Amygdala (tissue), 56 donors: ENCODE results near the gene AEBP2.
"Not testable (repeated sequence)": the region's sequence is repeated elsewhere in the genome, so short reads cannot be mapped to it uniquely, and the experiment has no call there.

Source experiments
- DNase-seq, 56 donors: peaks; one replicate each; lab custom pipeline; 2025; lab: John Stamatoyannopoulos, UW

Gene AEBP2

DNA sequence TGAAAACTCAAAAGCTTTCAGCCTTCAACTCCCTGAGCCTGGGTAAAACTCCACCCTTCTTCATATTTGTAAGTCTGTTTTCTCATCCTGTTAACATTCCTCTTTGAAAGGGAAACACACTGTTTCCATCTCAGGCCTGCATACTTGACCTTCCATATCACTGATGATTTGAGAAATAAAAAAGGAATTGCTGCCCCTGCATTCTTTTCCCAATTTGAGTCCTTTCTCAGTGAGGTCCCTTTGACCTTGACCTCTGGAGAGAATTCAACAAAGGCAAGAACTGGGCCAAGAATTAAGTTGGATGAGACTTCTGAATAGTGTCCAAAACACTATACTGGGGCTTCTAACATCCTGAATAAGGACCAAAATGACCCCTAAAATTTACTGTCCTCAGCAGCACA, 108.0 kb downstream of the AEBP2 start:
- no peak for DNase-seq

DNA sequence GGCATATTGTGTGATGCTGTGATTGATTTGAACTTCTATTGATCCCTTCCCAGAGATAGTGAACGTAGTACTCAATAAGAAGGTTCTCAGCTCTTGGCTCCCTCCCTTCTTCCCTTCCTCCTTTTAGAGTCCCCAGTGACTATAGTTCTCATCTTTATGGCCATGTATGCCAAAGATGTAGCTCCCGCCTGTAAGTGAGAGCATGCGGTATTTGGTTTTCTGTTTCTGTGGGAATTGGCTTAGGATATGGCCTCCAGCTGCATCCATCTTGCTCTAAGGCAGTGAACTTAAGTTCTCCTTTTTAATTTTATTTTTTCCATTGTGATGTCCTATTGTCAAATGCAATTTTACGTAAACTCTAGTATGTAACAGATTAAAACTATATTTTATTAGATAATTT, 109.5 kb downstream of the AEBP2 start:
- DNase-seq = no peak

DNA sequence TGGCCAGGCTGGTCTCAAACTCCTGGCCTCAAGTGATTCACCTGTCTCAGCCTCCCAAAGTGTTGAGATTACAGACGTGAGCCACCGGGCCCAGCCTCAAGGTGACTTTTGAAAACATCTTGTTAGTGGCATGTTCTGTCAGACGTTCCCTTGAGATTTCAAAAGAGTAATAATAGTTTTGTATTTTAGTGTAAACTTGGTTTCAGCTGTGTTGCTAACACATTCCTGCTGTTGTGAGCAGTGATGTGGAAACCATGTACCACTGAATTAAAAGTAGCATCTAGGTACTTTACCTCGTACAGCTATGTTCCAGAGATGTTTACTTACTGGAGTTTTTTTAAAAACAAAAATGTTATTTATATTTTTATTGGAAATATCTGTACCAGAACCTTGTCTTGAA, 111.3 kb downstream of the AEBP2 start:
- DNase-seq = no peak

DNA sequence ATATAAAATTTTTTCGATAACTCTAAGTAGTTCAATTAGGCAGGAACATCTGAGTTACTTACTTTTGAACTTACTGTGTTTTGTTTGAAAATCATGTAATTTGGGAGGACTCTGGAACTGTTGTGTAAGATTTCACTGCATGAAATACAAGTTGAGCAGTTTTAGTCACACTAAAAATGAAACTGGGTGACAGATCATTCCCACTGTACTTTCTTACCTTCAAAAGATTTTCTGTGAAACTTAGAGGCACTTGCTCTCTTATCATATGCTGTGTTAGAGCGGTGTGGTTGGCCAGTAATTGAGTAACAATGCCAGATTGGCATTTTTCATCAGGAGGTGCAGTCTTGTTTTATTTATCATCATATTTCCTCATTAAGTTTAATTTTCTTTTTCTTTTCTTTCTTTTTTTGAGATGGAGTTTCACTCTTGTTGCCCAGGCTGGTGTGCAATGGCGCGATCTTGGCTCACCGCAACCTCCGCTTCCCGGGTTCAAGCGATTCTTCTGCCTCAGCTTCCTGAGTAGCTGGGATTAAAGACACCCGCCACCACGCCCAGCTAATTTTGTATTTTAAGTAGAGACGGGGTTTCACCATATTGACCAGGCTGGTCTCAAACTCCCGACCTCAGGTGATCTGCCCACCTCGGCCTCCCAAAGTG, 113.3 kb downstream of the AEBP2 start:
- DNase-seq = not testable (repeated sequence)

DNA sequence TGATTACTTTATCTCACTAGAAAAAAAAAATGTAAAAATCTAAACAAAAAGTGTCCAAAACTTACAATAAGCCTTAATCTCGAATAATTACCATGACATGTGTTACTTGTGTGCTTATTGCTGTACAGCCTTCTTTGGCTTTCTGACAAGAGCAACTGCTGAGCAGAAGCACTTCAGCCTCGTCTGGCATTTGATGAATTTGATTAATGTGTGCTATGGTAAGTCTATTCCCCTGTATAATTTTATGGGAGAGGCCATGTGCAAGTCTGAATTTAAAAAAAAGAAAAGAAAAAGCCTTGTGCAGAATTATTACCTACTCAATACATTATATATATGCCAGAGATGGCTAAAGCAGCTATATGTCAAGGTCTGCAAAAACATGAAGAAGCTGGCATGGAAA, 113.9 kb downstream of the AEBP2 start:
- no peak for DNase-seq

DNA sequence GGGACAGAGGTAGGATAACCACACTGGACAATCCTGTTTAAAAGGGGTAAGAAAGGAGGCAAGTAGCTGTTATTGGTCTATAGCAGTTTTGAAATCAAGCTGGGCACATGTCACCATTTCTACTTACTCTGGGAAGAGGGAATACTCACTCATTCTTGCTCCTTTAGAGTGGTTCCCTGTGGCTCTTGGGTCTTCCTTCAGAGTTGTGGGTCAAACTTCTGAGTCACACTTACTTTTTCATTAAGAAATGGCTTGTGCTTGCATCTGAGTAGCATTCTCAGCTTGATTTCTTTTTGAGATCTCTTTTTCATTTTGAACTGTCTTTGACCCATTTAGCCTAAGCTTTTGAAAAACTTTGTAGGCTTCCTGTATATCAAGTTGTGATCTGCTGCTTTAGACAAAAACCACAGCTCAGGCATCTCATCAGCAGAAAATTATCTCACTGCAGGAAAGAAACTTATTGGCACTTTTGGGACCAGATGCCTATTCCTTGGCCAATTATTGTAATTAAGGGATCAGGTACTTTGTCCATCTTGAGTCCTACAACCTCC, 122.2 kb downstream of the AEBP2 start:
- no peak for DNase-seq
